ENCODE results near the gene FLII. TPM values are rescaled to one million over a fixed set of nuclear protein-coding genes. Genes with fewer than 3 reads are reported as not detected.

The FLII gene
- total RNA-seq, 1 donor from 2014 or later = 355 TPM

DNA sequence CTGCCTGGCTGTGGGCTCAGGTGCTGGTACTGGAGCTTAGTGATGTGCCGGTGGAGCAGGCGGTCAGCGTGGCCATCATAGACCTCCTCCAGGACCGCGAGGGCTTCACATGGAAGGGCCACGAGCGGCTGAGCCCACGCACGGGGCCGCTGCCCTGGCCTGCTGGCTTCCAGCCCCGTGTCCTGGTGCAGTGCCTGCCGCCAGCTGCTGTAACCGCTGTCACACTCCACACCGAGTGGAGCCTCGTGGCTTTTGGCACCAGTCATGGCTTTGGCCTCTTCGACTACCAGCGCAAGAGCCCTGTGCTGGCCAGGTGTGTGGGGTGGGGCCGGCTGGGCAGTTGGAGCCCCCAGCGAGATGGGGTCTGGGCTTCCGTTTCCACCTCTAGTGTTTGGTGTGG lies 21.1 kb downstream of the FLII start:
- H3K4me3 Mint-ChIP-seq (ENCODE audit: unreplicated experiment) = no peak overlapping the region
- H3K27ac Mint-ChIP-seq (ENCODE audit: unreplicated experiment) = no peak overlapping the region
- H3K9me3 Mint-ChIP-seq (ENCODE audit: unreplicated experiment) = no peaks in the 10 kb centered on the region
- H3K27me3 Mint-ChIP-seq (ENCODE audit: unreplicated experiment) = peaks cover 10% of the 10 kb centered on the region
- H3K36me3 Mint-ChIP-seq (ENCODE audit: low read depth, unreplicated experiment) = peaks cover 32% of the 10 kb centered on the region
- no peaks in the 10 kb centered on the region for H3K4me1 Mint-ChIP-seq (ENCODE audit: unreplicated experiment)
- DNase-seq (ENCODE audit: low spot score) = no peak
- no peak for TF ChIP-seq CTCF (IDR thresholded peaks at IDR 0.05; ENCODE audit: unreplicated experiment)

DNA sequence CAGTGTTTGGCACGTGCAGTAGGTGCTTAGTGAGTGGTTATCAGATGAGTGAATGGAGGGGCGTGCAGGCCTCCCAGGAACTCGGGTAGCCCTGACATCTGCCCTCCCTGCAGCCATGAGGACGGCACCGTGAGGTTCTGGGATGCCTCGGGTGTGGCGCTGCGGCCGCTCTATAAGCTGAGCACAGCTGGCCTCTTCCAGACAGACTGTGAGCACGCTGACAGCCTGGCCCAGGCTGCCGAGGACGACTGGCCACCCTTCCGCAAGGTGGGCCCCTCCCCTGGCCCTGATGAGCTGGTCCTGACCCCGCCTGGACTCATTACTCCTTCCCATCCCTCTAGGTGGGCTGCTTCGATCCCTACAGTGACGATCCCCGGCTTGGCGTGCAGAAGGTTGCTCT lies 22.0 kb downstream of the FLII start:
- no peak for DNase-seq (ENCODE audit: low spot score)
- Mint-ChIP-seq H3K9me3 (ENCODE audit: unreplicated experiment) (no peaks in the 10 kb centered on the region), H3K4me1 (ENCODE audit: unreplicated experiment) (no peaks in the 10 kb centered on the region), H3K27ac (ENCODE audit: unreplicated experiment) (no peak overlapping the region), H3K36me3 (ENCODE audit: low read depth, unreplicated experiment) (peaks cover 32% of the 10 kb centered on the region), H3K4me3 (ENCODE audit: unreplicated experiment) (peak overlapping the region; percentile 31), H3K27me3 (ENCODE audit: unreplicated experiment) (peaks cover 10% of the 10 kb centered on the region)
- TF ChIP-seq CTCF (IDR thresholded peaks at IDR 0.05; ENCODE audit: unreplicated experiment) = no peak

GRCh38 chr17:18235743-18236256 lies 22.7 kb downstream of the FLII start:
- H3K27me3 Mint-ChIP-seq (ENCODE audit: unreplicated experiment) = peaks cover 10% of the 10 kb centered on the region
- DNase-seq (ENCODE audit: low spot score) = no peak
- no peaks in the 10 kb centered on the region for H3K4me1 Mint-ChIP-seq (ENCODE audit: unreplicated experiment)
- H3K27ac Mint-ChIP-seq (ENCODE audit: unreplicated experiment) = no peak overlapping the region
- no peaks in the 10 kb centered on the region for H3K9me3 Mint-ChIP-seq (ENCODE audit: unreplicated experiment)
- H3K4me3 Mint-ChIP-seq (ENCODE audit: unreplicated experiment) = peak overlapping the region; percentile 31
- H3K36me3 Mint-ChIP-seq (ENCODE audit: low read depth, unreplicated experiment) = peaks cover 32% of the 10 kb centered on the region
- no peak for TF ChIP-seq CTCF (IDR thresholded peaks at IDR 0.05; ENCODE audit: unreplicated experiment)

GRCh38 chr17:18234853-18235380 lies 23.6 kb downstream of the FLII start:
- Mint-ChIP-seq H3K27ac (ENCODE audit: unreplicated experiment) (no peak overlapping the region), H3K4me3 (ENCODE audit: unreplicated experiment) (no peak overlapping the region), H3K27me3 (ENCODE audit: unreplicated experiment) (peaks cover 7% of the 10 kb centered on the region), H3K9me3 (ENCODE audit: unreplicated experiment) (no peaks in the 10 kb centered on the region), H3K4me1 (ENCODE audit: unreplicated experiment) (no peaks in the 10 kb centered on the region), H3K36me3 (ENCODE audit: low read depth, unreplicated experiment) (peaks cover 32% of the 10 kb centered on the region)
- TF ChIP-seq CTCF (IDR thresholded peaks at IDR 0.05; ENCODE audit: unreplicated experiment) = no peak
- DNase-seq (ENCODE audit: low spot score) = no peak

DNA sequence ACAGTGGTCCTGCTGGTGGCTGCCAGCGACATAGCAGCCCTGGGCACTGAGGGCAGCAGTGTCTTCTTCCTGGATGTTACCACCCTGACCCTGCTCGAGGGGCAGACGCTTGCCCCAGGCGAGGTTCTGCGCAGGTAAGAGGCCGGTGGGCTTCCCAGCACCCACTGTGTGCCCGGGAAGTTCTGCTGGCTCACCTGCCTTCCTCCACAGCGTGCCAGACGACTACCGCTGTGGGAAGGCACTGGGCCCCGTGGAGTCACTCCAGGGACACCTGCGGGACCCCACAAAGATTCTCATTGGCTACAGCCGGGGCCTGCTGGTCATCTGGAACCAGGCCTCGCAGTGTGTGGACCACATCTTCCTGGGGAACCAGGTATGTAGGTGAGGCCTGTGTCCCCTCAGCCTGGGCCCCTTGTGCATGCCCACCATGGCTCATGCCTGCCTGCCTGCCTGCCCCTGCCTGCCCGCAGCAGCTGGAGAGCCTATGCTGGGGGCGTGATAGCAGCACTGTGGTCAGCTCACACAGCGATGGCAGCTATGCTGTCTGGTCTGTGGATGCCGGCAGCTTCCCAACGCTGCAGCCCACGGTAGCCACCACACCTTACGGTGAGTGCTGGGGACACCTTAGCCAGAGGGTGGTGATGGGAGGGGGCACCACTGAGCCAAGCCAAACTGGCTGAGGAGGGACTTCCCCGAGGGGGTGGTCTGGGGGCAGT lies 24.6 kb downstream of the FLII start:
- Mint-ChIP-seq H3K4me1 (ENCODE audit: unreplicated experiment) (no peaks in the 10 kb centered on the region), H3K27me3 (ENCODE audit: unreplicated experiment) (peaks cover 5% of the 10 kb centered on the region), H3K4me3 (ENCODE audit: unreplicated experiment) (no peak overlapping the region), H3K36me3 (ENCODE audit: low read depth, unreplicated experiment) (peaks cover 25% of the 10 kb centered on the region), H3K9me3 (ENCODE audit: unreplicated experiment) (no peaks in the 10 kb centered on the region), H3K27ac (ENCODE audit: unreplicated experiment) (no peak overlapping the region)
- TF ChIP-seq CTCF (IDR thresholded peaks at IDR 0.05; ENCODE audit: unreplicated experiment) = no peak
- no peak for DNase-seq (ENCODE audit: low spot score)

Measured in endothelial cell (in vitro differentiated cells).